ENCODE measurements around the gene CRHR2. TPM values are rescaled to one million over a fixed set of nuclear protein-coding genes. Genes with fewer than 3 reads are reported as not detected.

Gene CRHR2
- total and polyA plus RNA-seq, 2 of the 4 experiments (the other 2 are of a cell fraction) = not detected

DNA sequence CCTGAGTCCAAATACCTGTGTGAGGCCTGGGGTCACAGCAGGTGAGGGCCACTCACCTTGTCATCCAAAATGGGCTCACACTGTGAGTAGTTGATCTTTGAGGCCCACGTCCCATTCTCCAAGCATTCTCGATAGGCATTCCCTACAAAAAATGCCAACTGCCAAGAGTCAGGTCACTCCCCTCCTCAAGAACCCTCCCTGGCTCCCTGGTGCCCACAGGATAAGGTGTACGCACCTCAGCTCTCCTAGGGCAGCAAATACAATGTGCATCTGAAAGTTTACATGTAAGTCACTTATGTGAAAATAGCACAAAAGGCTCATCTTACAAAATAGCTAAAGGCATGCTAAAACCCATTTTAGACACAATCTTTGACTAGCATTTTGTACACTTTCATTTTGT lies 15.1 kb downstream of the CRHR2 start:
- no peak overlapping the region for H3K4me2 ChIP-seq (ENCODE audit: low read depth, low read length)
- H3K36me3 ChIP-seq (ENCODE audit: control insufficient read depth, insufficient read depth, low read length) = no peaks in the 10 kb centered on the region
- no peaks in the 10 kb centered on the region for H3K79me1 ChIP-seq (ENCODE audit: low read depth in 1 of 2, low read length in 2 of 2)
- no peak overlapping the region for H2BK5ac ChIP-seq (ENCODE audit: low read depth, low read length, poor library complexity, severe bottlenecking)
- H2AK5ac ChIP-seq (ENCODE audit: low read depth, low read length) = no peak overlapping the region
- H3K9me1 ChIP-seq (ENCODE audit: insufficient read depth, low read length) = no peaks in the 10 kb centered on the region
- H2AK9ac ChIP-seq (replicated peaks; ENCODE audit: low read depth, low read length, poor library complexity) = no peak overlapping the region
- H3K9me3 ChIP-seq (ENCODE audit: control insufficient read depth, insufficient read depth, low read length) = peaks cover 2% of the 10 kb centered on the region; the same call in 1 of the 2 replicates
- in situ Hi-C loops (cut with MboI; ENCODE audit: low sequenced_read_pairs) = no loop called here
- BruUV-seq (replicated peaks) = no TSS peak
- intact Hi-C loops (cut with micrococcal nuclease) = no loop called here
- no peak overlapping the region for H4K91ac ChIP-seq (ENCODE audit: insufficient read depth, low read depth, low read length)
- no peak overlapping the region for H2BK120ac ChIP-seq (ENCODE audit: low read depth, low read length)
- H2BK20ac ChIP-seq (ENCODE audit: low read depth, low read length) = no peak overlapping the region
- H3K27me3 ChIP-seq (ENCODE audit: control insufficient read depth, insufficient read depth, low read length) = peaks cover 13% of the 10 kb centered on the region
- ATAC-seq (ENCODE audit: low read depth) (no peak), DNase-seq (no peak)
- no peaks in the 10 kb centered on the region for H3K4me1 ChIP-seq (ENCODE audit: control insufficient read depth, insufficient read depth, low read length)
- TF ChIP-seq RFX5 (IDR thresholded peaks at IDR 0.05; ENCODE audit: low read depth, low read length) (no peak), POLR2A (IDR thresholded peaks at IDR 0.05; ENCODE audit: low read depth, low read length) (no peak), NFE2L2 (IDR thresholded peaks at IDR 0.05; ENCODE audit: low read depth, low read length) (no peak), SMC3 (IDR thresholded peaks at IDR 0.05; ENCODE audit: low read depth, low read length) (no peak), CEBPB (IDR thresholded peaks at IDR 0.05; ENCODE audit: low read depth, low read length) (no peak), MXI1 (IDR thresholded peaks at IDR 0.05; ENCODE audit: borderline replicate concordance, low read depth, low read length) (no peak), RCOR1 (IDR thresholded peaks at IDR 0.05; ENCODE audit: insufficient replicate concordance, low read length) (no peak), RAD21 (IDR thresholded peaks at IDR 0.05; ENCODE audit: low read length) (no peak), FOS (IDR thresholded peaks at IDR 0.05; ENCODE audit: low read depth, low read length) (no peak), MAFK (IDR thresholded peaks at IDR 0.05; ENCODE audit: low read depth, low read length) (no peak)
- TF ChIP-seq, protein P1, sequence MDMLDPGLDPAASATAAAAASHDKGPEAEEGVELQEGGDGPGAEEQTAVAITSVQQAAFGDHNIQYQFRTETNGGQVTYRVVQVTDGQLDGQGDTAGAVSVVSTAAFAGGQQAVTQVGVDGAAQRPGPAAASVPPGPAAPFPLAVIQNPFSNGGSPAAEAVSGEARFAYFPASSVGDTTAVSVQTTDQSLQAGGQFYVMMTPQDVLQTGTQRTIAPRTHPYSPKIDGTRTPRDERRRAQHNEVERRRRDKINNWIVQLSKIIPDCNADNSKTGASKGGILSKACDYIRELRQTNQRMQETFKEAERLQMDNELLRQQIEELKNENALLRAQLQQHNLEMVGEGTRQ (IDR thresholded peaks at IDR 0.05; ENCODE audit: low read depth, low read length) = no peak
- TF ChIP-seq, protein P2, sequence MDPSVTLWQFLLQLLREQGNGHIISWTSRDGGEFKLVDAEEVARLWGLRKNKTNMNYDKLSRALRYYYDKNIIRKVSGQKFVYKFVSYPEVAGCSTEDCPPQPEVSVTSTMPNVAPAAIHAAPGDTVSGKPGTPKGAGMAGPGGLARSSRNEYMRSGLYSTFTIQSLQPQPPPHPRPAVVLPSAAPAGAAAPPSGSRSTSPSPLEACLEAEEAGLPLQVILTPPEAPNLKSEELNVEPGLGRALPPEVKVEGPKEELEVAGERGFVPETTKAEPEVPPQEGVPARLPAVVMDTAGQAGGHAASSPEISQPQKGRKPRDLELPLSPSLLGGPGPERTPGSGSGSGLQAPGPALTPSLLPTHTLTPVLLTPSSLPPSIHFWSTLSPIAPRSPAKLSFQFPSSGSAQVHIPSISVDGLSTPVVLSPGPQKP (IDR thresholded peaks at IDR 0.05; ENCODE audit: borderline replicate concordance, low read depth, low read length) = no peak
- TF ChIP-seq, protein P3, sequence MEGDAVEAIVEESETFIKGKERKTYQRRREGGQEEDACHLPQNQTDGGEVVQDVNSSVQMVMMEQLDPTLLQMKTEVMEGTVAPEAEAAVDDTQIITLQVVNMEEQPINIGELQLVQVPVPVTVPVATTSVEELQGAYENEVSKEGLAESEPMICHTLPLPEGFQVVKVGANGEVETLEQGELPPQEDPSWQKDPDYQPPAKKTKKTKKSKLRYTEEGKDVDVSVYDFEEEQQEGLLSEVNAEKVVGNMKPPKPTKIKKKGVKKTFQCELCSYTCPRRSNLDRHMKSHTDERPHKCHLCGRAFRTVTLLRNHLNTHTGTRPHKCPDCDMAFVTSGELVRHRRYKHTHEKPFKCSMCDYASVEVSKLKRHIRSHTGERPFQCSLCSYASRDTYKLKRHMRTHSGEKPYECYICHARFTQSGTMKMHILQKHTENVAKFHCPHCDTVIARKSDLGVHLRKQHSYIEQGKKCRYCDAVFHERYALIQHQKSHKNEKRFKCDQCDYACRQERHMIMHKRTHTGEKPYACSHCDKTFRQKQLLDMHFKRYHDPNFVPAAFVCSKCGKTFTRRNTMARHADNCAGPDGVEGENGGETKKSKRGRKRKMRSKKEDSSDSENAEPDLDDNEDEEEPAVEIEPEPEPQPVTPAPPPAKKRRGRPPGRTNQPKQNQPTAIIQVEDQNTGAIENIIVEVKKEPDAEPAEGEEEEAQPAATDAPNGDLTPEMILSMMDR (conservative IDR thresholded peaks at IDR 0.05; ENCODE audit: low read depth, low read length) = no peak
- H3K27ac ChIP-seq (ENCODE audit: insufficient read depth, low read length) = no peak overlapping the region
- H2AFZ ChIP-seq (replicated peaks; ENCODE audit: low read length, poor library complexity) = no peak overlapping the region
- no peak overlapping the region for H2BK15ac ChIP-seq (ENCODE audit: low read depth, low read length)
- H4K20me1 ChIP-seq (ENCODE audit: insufficient read depth, low read length) = no peaks in the 10 kb centered on the region
- no peak overlapping the region for H3K56ac ChIP-seq (ENCODE audit: extremely low read depth, insufficient read depth, low read length)
- no peak overlapping the region for H4K5ac ChIP-seq (ENCODE audit: low read depth, low read length)
- dilution Hi-C loops (cut with HindIII; ENCODE audit: low sequenced_read_pairs, unreplicated experiment) = no loop called here
- no peak overlapping the region for H3K14ac ChIP-seq (replicated peaks; ENCODE audit: low read depth, low read length)
- 55% methylated on average over 2 of the region's 3 CpGs; no CpG with 5 or more reads in 1 of the 2 experiments for WGBS, 2 experiments (ENCODE audit: extremely low coverage in 2 of 2, insufficient read length in 1 of 2)
- H3K4ac ChIP-seq (ENCODE audit: low read depth, low read length) = no peak overlapping the region
- H3K9ac ChIP-seq (ENCODE audit: low read depth, low read length) = no peak overlapping the region
- CTCF ChIA-PET = no interaction called here
- POLR2A ChIA-PET (ENCODE audit: unreplicated experiment) = no interaction called here
- H3K4me3 ChIP-seq (ENCODE audit: insufficient read depth, low read depth, low read length) = no peak overlapping the region
- no peak overlapping the region for H3K23ac ChIP-seq (ENCODE audit: low read depth, low read length)
- H4K8ac ChIP-seq (ENCODE audit: low read depth in 2 of 2, low read length in 2 of 2) = no peak overlapping the region
- no peak overlapping the region for H3K18ac ChIP-seq (ENCODE audit: low read depth, low read length)
